GM12878 (cell line): ENCODE results near the gene NAMPT. TPM values are rescaled to one million over a fixed set of nuclear protein-coding genes. Genes with fewer than 3 reads are reported as not detected.

Experiments used
- ATAC-seq: fragments of 200-7000 bp; cut with Tn5 transposase; 3 replicates; pipeline ENCODE4 v1.9.1; 2020; ENCODE audit warnings: mild to moderate bottlenecking, moderate library complexity
- BruUV-seq: library from RNA; stranded (reverse); fragments of 400-500 nt; replicated peaks from 2 replicates; lab custom pipeline; 2021; lab: Mats Ljungman, UMichigan
- CTCF ChIA-PET: fragments of 300-600 bp; sonication (Branson Sonifier 250); formaldehyde crosslinking; extraction: SDS; loops from one replicate; lab custom pipeline; 2021; ENCODE audit warnings: inconsistent platforms; lab: Yijun Ruan, JAX
- POLR2A ChIA-PET: fragments of 350-600 bp; formaldehyde crosslinking; extraction: SDS; loops from one replicate; lab custom pipeline; 2021; ENCODE audit warnings: inconsistent platforms; lab: Charles Lee
- RAD21 ChIA-PET: fragments of 300-600 bp; sonication (Branson Sonifier 250); formaldehyde crosslinking; loops from one replicate; lab custom pipeline; 2023; ENCODE audit warnings: antibody characterized with exemption; ENCODE audit not compliant: unreplicated experiment; lab: Charles Lee
- SMC1A ChIA-PET: fragments of 300-600 bp; sonication (Branson Sonifier 250); formaldehyde crosslinking; loops from one replicate; lab custom pipeline; 2023; ENCODE audit not compliant: unreplicated experiment, uncharacterized antibody; lab: Charles Lee
- DNase-seq: peaks from one replicate; pipeline ENCODE4 v3.0.0-alpha.2; 2011; ENCODE audit warnings: low read depth, low spot score
- FAIRE-seq: peaks from 3 replicates; lab custom pipeline; 2011; peaks lifted over from hg19 to GRCh38; lab: Jason Lieb, UNC
- H2AFZ ChIP-seq: 2 replicates; pipeline ENCODE4 v1.6.0; 2011; ENCODE audit warnings: low read depth, low read length, control low read depth; ENCODE audit not compliant: control insufficient read depth
- H3K27ac ChIP-seq: 2 replicates; pipeline ENCODE4 v1.5.1; 2011; ENCODE audit warnings: control low read depth; ENCODE audit not compliant: control insufficient read depth, insufficient read depth
- H3K27me3 ChIP-seq, 2 experiments: replicated peaks in 1 of 2; 2 replicates each; pipeline versions ENCODE4 v1.6.0 to v1.6.1; 2011; ENCODE audit warnings: low read length in 1 of 2; ENCODE audit not compliant: control insufficient read depth in 2 of 2, insufficient read depth in 2 of 2
- H3K36me3 ChIP-seq, 2 experiments: 2 replicates each; pipeline ENCODE4 v1.5.1; 2011; ENCODE audit warnings: low read length in 1 of 2; ENCODE audit not compliant: control insufficient read depth in 2 of 2, insufficient read depth in 2 of 2
- H3K4me1 ChIP-seq: 2 replicates; pipeline ENCODE4 v1.6.1; 2011; ENCODE audit warnings: mild to moderate bottlenecking, low read length, moderate library complexity, mixed read lengths; ENCODE audit not compliant: control insufficient read depth, insufficient read depth
- H3K4me2 ChIP-seq: 2 replicates; pipeline ENCODE4 v1.6.0; 2011; ENCODE audit warnings: control low read depth; ENCODE audit not compliant: control insufficient read depth, insufficient read depth
- H3K4me3 ChIP-seq: fragments of 200-600 bp; sonication (generic); 2 replicates; pipeline ENCODE4 v1.5.1; 2016
- H3K79me2 ChIP-seq: 2 replicates; pipeline ENCODE4 v1.6.0; 2011; ENCODE audit warnings: low read length; ENCODE audit not compliant: control insufficient read depth, insufficient read depth
- H3K9ac ChIP-seq: 2 replicates; pipeline ENCODE4 v1.8.0; 2011; ENCODE audit warnings: low read length, control low read depth, mixed read lengths; ENCODE audit not compliant: control insufficient read depth, insufficient read depth
- H3K9me3 ChIP-seq: replicated peaks from 3 replicates; pipeline ENCODE4 v1.5.1; 2011; ENCODE audit warnings: mild to moderate bottlenecking, low read length; ENCODE audit not compliant: control insufficient read depth, insufficient read depth
- H4K20me1 ChIP-seq: 2 replicates; pipeline ENCODE4 v1.6.0; 2011; ENCODE audit not compliant: control insufficient read depth, insufficient read depth
- BCL11A ChIP-seq: IDR thresholded peaks from 2 replicates; pipeline ENCODE4 v1.6.1; 2011; ENCODE audit warnings: low read depth, low read length
- CEBPB ChIP-seq, 2 experiments: fragments of 150-350 bp in 1 of 2; IDR thresholded peaks; 2 replicates each; pipeline ENCODE4 v1.6.1; 2012 to 2014; ENCODE audit warnings: low read depth in 2 of 2, low read length in 2 of 2, borderline replicate concordance in 1 of 2, inconsistent platforms in 1 of 2
- DPF2 ChIP-seq: fragments of 450-650 bp; IDR thresholded peaks from 2 replicates; pipeline ENCODE4 v1.6.1; 2017; ENCODE audit warnings: mild to moderate bottlenecking
- SREBF2 ChIP-seq: IDR thresholded peaks from 2 replicates; pipeline ENCODE4 v1.6.1; 2012; ENCODE audit warnings: mild to moderate bottlenecking, low read length
- SUPT20H ChIP-seq: IDR thresholded peaks from 2 replicates; pipeline ENCODE4 v1.6.1; 2011; ENCODE audit warnings: low read depth, mild to moderate bottlenecking, low read length, moderate library complexity, borderline replicate concordance; ENCODE audit not compliant: control insufficient read depth
- SUZ12 ChIP-seq: fragments of 200-600 bp; sonication (generic); IDR thresholded peaks from one replicate; pipeline ENCODE4 v1.6.1; 2018; ENCODE audit warnings: antibody characterized with exemption, mild to moderate bottlenecking; ENCODE audit not compliant: unreplicated experiment
- TCF12 ChIP-seq: IDR thresholded peaks from 2 replicates; pipeline ENCODE4 v1.6.1; 2011; ENCODE audit warnings: low read depth, mild to moderate bottlenecking, low read length
- WGBS: methylation state at CpG from one replicate; pipeline ENCODE4 v1.1.6; 2016; ENCODE audit warnings: low lambda C conversion rate; ENCODE audit not compliant: insufficient replicate concordance, insufficient coverage; ENCODE audit errors: missing lambda C conversion rate; 5-methylcytosine and 5-hydroxymethylcytosine counted together
- in situ Hi-C: fragments of 300-500 bp; cut with MboI; formaldehyde crosslinking; loops from 9 replicates; pipeline ENCODE4 v1.14.3; 2018; ENCODE audit warnings: mixed read lengths
- intact Hi-C: fragments of 100-400 bp; cut with micrococcal nuclease; formaldehyde crosslinking; loops from one replicate; pipeline ENCODE4 v1.14.2; 2022; ENCODE audit not compliant: unreplicated experiment
- polyA plus RNA-seq, 11 experiments: library from polyadenylated mRNA; depleted of rRNA in 4 of 11; unstranded in 6 of 11; stranded (reverse) in 5 of 11; fragments of >200 nt; fragmentation: Nextera tagmentation in 4 of 11; fragmentation: Illumina TruSeq in 1 of 11; extraction: Ambion mirVana in 4 of 11; extraction: Trizol in 1 of 11; gene quantifications; 1 replicate in 1 of 11; 2 replicates in 10 of 11; pipeline versions ENCODE4 v1.2.1 to v1.2.3, GENCODE V29; 2011 to 2016; ENCODE audit warnings: inconsistent platforms in 2 of 11, missing spikeins in 2 of 11, low read depth in 1 of 11
- total RNA-seq, 4 experiments: library from RNA; depleted of rRNA in 3 of 4; stranded (reverse); fragments of >200 nt in 3 of 4; fragmentation: Illumina TruSeq in 1 of 4; extraction: Trizol in 1 of 4; gene quantifications; 2 replicates each; pipeline versions ENCODE4 v1.2.1 to v1.2.3, GENCODE V29; 2013 to 2021
- TF ChIP-seq, protein P1 (sequence below): IDR thresholded peaks from 2 replicates; pipeline ENCODE4 v1.6.1; 2012; ENCODE audit warnings: low read length, inconsistent platforms
- TF ChIP-seq, protein P2 (sequence below): fragments of 450-650 bp; IDR thresholded peaks from 2 replicates; pipeline ENCODE4 v1.6.1; 2018; ENCODE audit warnings: borderline replicate concordance, mild to moderate bottlenecking; ENCODE audit not compliant: partially characterized antibody

Gene NAMPT
- total and polyA plus RNA-seq, 10 of the 15 experiments (the other 5 are each of a cell fraction or from before 2014, with no cell fraction given), result 28.3 to 173 (median 75.0) TPM

DNA sequence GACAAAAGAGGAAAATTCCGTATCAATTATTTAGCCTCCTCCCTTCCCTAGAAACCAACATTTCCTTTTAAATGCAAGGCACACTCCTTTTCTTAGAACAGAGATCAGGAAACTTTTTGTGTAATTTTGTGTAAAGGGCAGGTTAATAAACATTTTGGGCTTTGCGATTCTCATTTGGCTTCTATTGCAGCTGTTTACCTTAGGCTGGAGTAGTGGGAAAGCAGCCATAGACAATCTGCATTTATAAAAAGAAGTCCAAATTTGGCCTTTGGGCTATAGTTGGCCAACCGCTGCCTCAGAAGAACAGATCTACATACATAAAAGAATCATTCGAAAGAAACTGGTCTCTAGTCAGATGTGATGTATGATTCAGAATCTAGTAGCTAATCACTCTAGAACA is 35.3 kb downstream of the NAMPT start:
- no peak overlapping the region for H3K27ac ChIP-seq
- no peak for DNase-seq
- BruUV-seq, result no TSS peak
- no peak for TF ChIP-seq CEBPB (IDR thresholded peaks at IDR 0.05; ENCODE audit: borderline replicate concordance in 1 of 2, low read depth in 2 of 2, low read length in 2 of 2)
- ATAC-seq, result no peak; the same call in 2 of the 3 replicates
- H3K36me3 ChIP-seq, result peaks cover 5 to 38% of the 10 kb centered on the region in 2 experiments
- H3K4me3 ChIP-seq, result no peak overlapping the region
- CTCF ChIA-PET, result no interaction called here
- in situ Hi-C loops (no loop called here), intact Hi-C loops (no loop called here)
- H3K4me2 ChIP-seq, result no peak overlapping the region
- no peaks in the 10 kb centered on the region for H3K27me3 ChIP-seq
- no peak overlapping the region for H3K9ac ChIP-seq
- peaks cover 9% of the 10 kb centered on the region; the same call in 2 of the 3 replicates for H3K9me3 ChIP-seq
- peaks cover under 1% of the 10 kb centered on the region; the same call in 1 of the 2 replicates for H3K4me1 ChIP-seq
- no peaks in the 10 kb centered on the region for H4K20me1 ChIP-seq
- RAD21 ChIA-PET, result no interaction called here
- SMC1A ChIA-PET, result interaction anchor here (0.8 to 1.7 kb wide), 2 partner anchors 19 to 213 kb away, joined by 3 to 4 read pairs; no protein-coding TSS in a partner anchor
- H2AFZ ChIP-seq, result no peak overlapping the region
- WGBS, result 95% methylated on average over 4 of the region's 4 CpGs
- H3K79me2 ChIP-seq, result no peaks in the 10 kb centered on the region
- POLR2A ChIA-PET, result no interaction called here
- no peak for FAIRE-seq

DNA sequence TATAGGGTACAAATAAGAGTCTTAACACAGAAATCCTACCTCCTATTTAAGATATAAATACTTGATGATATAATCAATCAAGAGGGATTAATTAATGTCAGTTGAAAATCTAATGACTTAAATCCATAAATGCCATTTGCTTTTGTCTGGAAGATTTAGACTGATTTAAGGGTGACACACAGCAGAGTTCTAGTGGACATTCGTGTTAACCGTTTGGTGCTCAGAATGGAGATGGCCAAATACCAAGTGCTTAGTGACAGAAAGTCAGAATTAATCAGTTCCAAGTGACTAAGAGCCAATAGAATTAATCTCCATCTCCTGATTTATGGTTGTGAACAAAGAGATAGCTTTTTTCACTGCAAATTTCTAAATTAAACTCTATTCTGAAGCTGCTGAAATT is 36.2 kb downstream of the NAMPT start:
- no peak overlapping the region for H3K4me2 ChIP-seq
- SMC1A ChIA-PET, result interaction anchor here (0.8 to 1.7 kb wide), 2 partner anchors 20 to 214 kb away, joined by 3 to 4 read pairs; no protein-coding TSS in a partner anchor
- no peak overlapping the region for H3K4me3 ChIP-seq
- H3K9me3 ChIP-seq, result peaks cover 9% of the 10 kb centered on the region; the same call in 2 of the 3 replicates
- H2AFZ ChIP-seq, result no peak overlapping the region
- DNase-seq, result no peak
- in situ Hi-C loops, result no loop called here
- no peaks in the 10 kb centered on the region for H3K79me2 ChIP-seq
- H3K27me3 ChIP-seq, result no peaks in the 10 kb centered on the region
- intact Hi-C loops, result no loop called here
- BruUV-seq, result no TSS peak
- FAIRE-seq, result no peak
- no peak overlapping the region for H3K9ac ChIP-seq
- 100% methylated on average over 2 of the region's 2 CpGs for WGBS
- H3K4me1 ChIP-seq, result no peaks in the 10 kb centered on the region
- RAD21 ChIA-PET, result no interaction called here
- H3K27ac ChIP-seq, result no peak overlapping the region
- 0 out of 3 replicates have a peak, but pooled peaks have one; percentile 8 for ATAC-seq
- H3K36me3 ChIP-seq, result peaks cover 3 to 31% of the 10 kb centered on the region in 2 experiments
- CTCF ChIA-PET, result no interaction called here
- no peaks in the 10 kb centered on the region for H4K20me1 ChIP-seq
- POLR2A ChIA-PET, result no interaction called here
- TF ChIP-seq, protein P1, sequence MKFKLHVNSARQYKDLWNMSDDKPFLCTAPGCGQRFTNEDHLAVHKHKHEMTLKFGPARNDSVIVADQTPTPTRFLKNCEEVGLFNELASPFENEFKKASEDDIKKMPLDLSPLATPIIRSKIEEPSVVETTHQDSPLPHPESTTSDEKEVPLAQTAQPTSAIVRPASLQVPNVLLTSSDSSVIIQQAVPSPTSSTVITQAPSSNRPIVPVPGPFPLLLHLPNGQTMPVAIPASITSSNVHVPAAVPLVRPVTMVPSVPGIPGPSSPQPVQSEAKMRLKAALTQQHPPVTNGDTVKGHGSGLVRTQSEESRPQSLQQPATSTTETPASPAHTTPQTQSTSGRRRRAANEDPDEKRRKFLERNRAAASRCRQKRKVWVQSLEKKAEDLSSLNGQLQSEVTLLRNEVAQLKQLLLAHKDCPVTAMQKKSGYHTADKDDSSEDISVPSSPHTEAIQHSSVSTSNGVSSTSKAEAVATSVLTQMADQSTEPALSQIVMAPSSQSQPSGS, result no peak
- no peak for TF ChIP-seq DPF2
- TF ChIP-seq, protein P2, sequence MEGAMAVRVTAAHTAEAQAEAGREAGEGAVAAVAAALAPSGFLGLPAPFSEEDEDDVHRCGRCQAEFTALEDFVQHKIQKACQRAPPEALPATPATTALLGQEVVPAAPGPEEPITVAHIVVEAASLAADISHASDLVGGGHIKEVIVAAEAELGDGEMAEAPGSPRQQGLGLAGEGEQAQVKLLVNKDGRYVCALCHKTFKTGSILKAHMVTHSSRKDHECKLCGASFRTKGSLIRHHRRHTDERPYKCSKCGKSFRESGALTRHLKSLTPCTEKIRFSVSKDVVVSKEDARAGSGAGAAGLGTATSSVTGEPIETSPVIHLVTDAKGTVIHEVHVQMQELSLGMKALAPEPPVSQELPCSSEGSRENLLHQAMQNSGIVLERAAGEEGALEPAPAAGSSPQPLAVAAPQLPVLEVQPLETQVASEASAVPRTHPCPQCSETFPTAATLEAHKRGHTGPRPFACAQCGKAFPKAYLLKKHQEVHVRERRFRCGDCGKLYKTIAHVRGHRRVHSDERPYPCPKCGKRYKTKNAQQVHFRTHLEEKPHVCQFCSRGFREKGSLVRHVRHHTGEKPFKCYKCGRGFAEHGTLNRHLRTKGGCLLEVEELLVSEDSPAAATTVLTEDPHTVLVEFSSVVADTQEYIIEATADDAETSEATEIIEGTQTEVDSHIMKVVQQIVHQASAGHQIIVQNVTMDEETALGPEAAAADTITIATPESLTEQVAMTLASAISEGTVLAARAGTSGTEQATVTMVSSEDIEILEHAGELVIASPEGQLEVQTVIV, result no peak
- no peak for TF ChIP-seq SUZ12
- TF ChIP-seq TCF12, result no peak
- TF ChIP-seq BCL11A, result no peak
- TF ChIP-seq SUPT20H, result no peak
- TF ChIP-seq SREBF2, result no peak
